Mesenchymal stem cell (in vitro differentiated cells and primary cell): ENCODE measurements around the gene KLF13.

ENCODE experiments used
- DNase-seq: peaks from one replicate; pipeline ENCODE4 v3.0.0-alpha.2; 2013
- H2AFZ ChIP-seq: one replicate; pipeline ENCODE4 v1.6.1; 2013; ENCODE audit warnings: low read depth, mild to moderate bottlenecking, control low read depth, inconsistent platforms, low read length, moderate library complexity
- H2AK5ac ChIP-seq: 2 replicates; pipeline ENCODE4 v1.6.1; 2013; ENCODE audit warnings: low read length, moderate library complexity, mild to moderate bottlenecking, inconsistent platforms; ENCODE audit not compliant: severe bottlenecking
- H2BK120ac ChIP-seq: one replicate; pipeline ENCODE4 v1.6.1; 2013; ENCODE audit warnings: low read depth, mild to moderate bottlenecking, inconsistent platforms, low read length, moderate library complexity
- H2BK12ac ChIP-seq, 2 experiments: one replicate each; pipeline ENCODE4 v1.6.1; 2013; ENCODE audit warnings: inconsistent platforms in 2 of 2, low read length in 2 of 2, mild to moderate bottlenecking in 2 of 2, moderate library complexity in 2 of 2, control low read depth in 1 of 2
- H2BK15ac ChIP-seq: one replicate; pipeline ENCODE4 v1.6.1; 2013; ENCODE audit warnings: mild to moderate bottlenecking, low read depth, inconsistent platforms; ENCODE audit not compliant: poor library complexity, severe bottlenecking
- H2BK5ac ChIP-seq: 2 replicates; pipeline ENCODE4 v1.6.1; 2013; ENCODE audit warnings: low read depth, mild to moderate bottlenecking, low read length, control low read depth, inconsistent platforms; ENCODE audit not compliant: poor library complexity, severe bottlenecking
- H3K14ac ChIP-seq, 2 experiments: one replicate each; pipeline ENCODE4 v1.6.1; 2013; ENCODE audit warnings: inconsistent platforms in 2 of 2, low read length in 2 of 2, control low read depth in 1 of 2, mild to moderate bottlenecking in 1 of 2, moderate library complexity in 1 of 2
- H3K18ac ChIP-seq, 2 experiments: one replicate each; pipeline ENCODE4 v1.6.1; 2013; ENCODE audit warnings: inconsistent platforms in 2 of 2, low read length in 2 of 2, control low read depth in 1 of 2, low read depth in 1 of 2, mild to moderate bottlenecking in 1 of 2
- H3K23ac ChIP-seq, 2 experiments: one replicate each; pipeline ENCODE4 v1.6.1; 2013; ENCODE audit warnings: inconsistent platforms in 2 of 2, low read length in 2 of 2, mild to moderate bottlenecking in 2 of 2, moderate library complexity in 2 of 2, control low read depth in 1 of 2
- H3K27ac ChIP-seq: 2 replicates; pipeline ENCODE4 v1.5.1; 2013; ENCODE audit warnings: mild to moderate bottlenecking, moderate library complexity, low read length, control low read depth, inconsistent platforms; ENCODE audit not compliant: poor library complexity, severe bottlenecking
- H3K27me3 ChIP-seq, 2 experiments: 2 replicates each; pipeline versions ENCODE4 v1.6.1 to v1.7.0; 2013; ENCODE audit warnings: low read length in 2 of 2, mild to moderate bottlenecking in 2 of 2, moderate library complexity in 2 of 2, control low read depth in 1 of 2, inconsistent platforms in 1 of 2; ENCODE audit not compliant: control insufficient read depth in 1 of 2, insufficient read depth in 1 of 2
- H3K36me3 ChIP-seq, 2 experiments: 2 replicates each; pipeline versions ENCODE4 v1.6.1 to v1.7.0; 2013; ENCODE audit warnings: low read length in 2 of 2, control low read depth in 1 of 2, inconsistent platforms in 1 of 2, low read depth in 1 of 2, mild to moderate bottlenecking in 1 of 2; ENCODE audit not compliant: insufficient read depth in 2 of 2, control insufficient read depth in 1 of 2
- H3K4ac ChIP-seq, 2 experiments: one replicate each; pipeline ENCODE4 v1.6.1; 2013; ENCODE audit warnings: inconsistent platforms in 2 of 2, low read length in 2 of 2, mild to moderate bottlenecking in 2 of 2, moderate library complexity in 2 of 2, control low read depth in 1 of 2, low read depth in 1 of 2
- H3K4me1 ChIP-seq: 2 replicates; pipeline ENCODE4 v1.6.1; 2013; ENCODE audit warnings: low read depth, low read length, control low read depth; ENCODE audit not compliant: control insufficient read depth, insufficient read depth
- H3K4me2 ChIP-seq: 2 replicates; pipeline ENCODE4 v1.6.1; 2013; ENCODE audit warnings: low read length, mild to moderate bottlenecking, inconsistent platforms; ENCODE audit not compliant: poor library complexity, severe bottlenecking
- H3K4me3 ChIP-seq, 2 experiments: 2 replicates each; pipeline versions ENCODE4 v1.5.1 to v1.7.0; 2013; ENCODE audit warnings: low read length in 2 of 2, mild to moderate bottlenecking in 2 of 2, control low read depth in 1 of 2, low read depth in 1 of 2; ENCODE audit not compliant: insufficient read depth in 1 of 2
- H3K79me1 ChIP-seq: replicated peaks from 2 replicates; pipeline ENCODE4 v1.6.1; 2013; ENCODE audit warnings: mild to moderate bottlenecking, control low read depth, low read length, inconsistent platforms; ENCODE audit not compliant: poor library complexity, severe bottlenecking
- H3K9ac ChIP-seq: 2 replicates; pipeline ENCODE4 v1.7.0; 2013; ENCODE audit warnings: mild to moderate bottlenecking, low read length, moderate library complexity
- H3K9me3 ChIP-seq: 2 replicates; pipeline ENCODE4 v1.7.0; 2013; ENCODE audit warnings: mild to moderate bottlenecking, low read length; ENCODE audit not compliant: control insufficient read depth
- H4K8ac ChIP-seq: one replicate; pipeline ENCODE4 v1.6.1; 2013; ENCODE audit warnings: inconsistent platforms, mild to moderate bottlenecking, low read length, moderate library complexity
- H4K91ac ChIP-seq: one replicate; pipeline ENCODE4 v1.6.1; 2013; ENCODE audit warnings: mild to moderate bottlenecking, low read length, inconsistent platforms
- WGBS: methylation state at CpG from one replicate; pipeline ENCODE4 v1.1.7; 2013; ENCODE audit warnings: mixed read lengths; 5-methylcytosine and 5-hydroxymethylcytosine counted together

KLF13 gene

GRCh38 chr15:31360843-31361763, 34.5 kb downstream of the KLF13 start:
- no peak for DNase-seq
- H3K36me3 ChIP-seq, result peaks cover 4 to 5% of the 10 kb centered on the region in 2 experiments
- peak overlapping the region; percentile 86 for H4K8ac ChIP-seq

GRCh38 chr15:31361764-31362515, 35.3 kb downstream of the KLF13 start:
- no peaks in the 10 kb centered on the region for H3K9me3 ChIP-seq
- DNase-seq, result no peak
- no peak overlapping the region for H2AK5ac ChIP-seq
- H3K23ac ChIP-seq, result no peak overlapping the region
- no peak overlapping the region for H2AFZ ChIP-seq
- no peak overlapping the region for H2BK5ac ChIP-seq
- no peak overlapping the region for H3K4me3 ChIP-seq
- no peak overlapping the region for H3K4ac ChIP-seq
- H3K27me3 ChIP-seq, result no peaks in the 10 kb centered on the region
- H4K91ac ChIP-seq, result peak overlapping the region; percentile 60
- no peak overlapping the region for H2BK15ac ChIP-seq
- H3K79me1 ChIP-seq, result peaks cover 40% of the 10 kb centered on the region
- H2BK120ac ChIP-seq, result no peak overlapping the region
- H3K18ac ChIP-seq, result peak overlapping the region; percentile 40 to 58
- H3K4me2 ChIP-seq, result no peak overlapping the region
- peaks cover 4 to 5% of the 10 kb centered on the region in 2 experiments for H3K36me3 ChIP-seq
- 64% methylated on average over 6 of the region's 6 CpGs for WGBS
- H3K4me1 ChIP-seq, result peaks cover 29% of the 10 kb centered on the region
- H2BK12ac ChIP-seq, result no peak overlapping the region
- no peak overlapping the region for H3K27ac ChIP-seq
- peak overlapping the region; percentile 81 for H4K8ac ChIP-seq
- H3K14ac ChIP-seq, result no peak overlapping the region
- no peak overlapping the region for H3K9ac ChIP-seq

More at GRCh38 chr15:31360843-31361763, 34.5 kb downstream of the KLF13 start:
- Histone ChIP-seq H3K23ac (no peak overlapping the region), H3K4me3 (no peak overlapping the region), H3K79me1 (peaks cover 38% of the 10 kb centered on the region), H2BK12ac (peak overlapping the region in 1 of 2 experiments; percentile 3), H3K14ac (peak overlapping the region in 1 of 2 experiments; percentile 18), H2BK5ac (no peak overlapping the region), H3K4ac (peak overlapping the region; percentile 32 to 51), H2AFZ (no peak overlapping the region), H3K27ac (no peak overlapping the region), H3K27me3 (no peaks in the 10 kb centered on the region), H3K9me3 (no peaks in the 10 kb centered on the region), H2BK15ac (peak overlapping the region; percentile 80), H4K91ac (peak overlapping the region; percentile 93), H2AK5ac (no peak overlapping the region), H3K4me2 (no peak overlapping the region), H3K4me1 (peaks cover 26% of the 10 kb centered on the region), H3K18ac (peak overlapping the region; percentile 40 to 43), H2BK120ac (peak overlapping the region; percentile 59), H3K9ac (no peak overlapping the region)
- WGBS, result 76% methylated on average over 15 of the region's 17 CpGs

- H3K27me3 ChIP-seq, result no peaks in the 10 kb centered on the region
- peaks cover 4 to 11% of the 10 kb centered on the region in 2 experiments for H3K36me3 ChIP-seq
- no peak overlapping the region for H3K27ac ChIP-seq
- H2BK120ac ChIP-seq, result no peak overlapping the region
- H3K4me1 ChIP-seq, result peaks cover 38% of the 10 kb centered on the region
- H4K91ac ChIP-seq, result no peak overlapping the region
- H2AK5ac ChIP-seq, result no peak overlapping the region
- no peak overlapping the region for H3K23ac ChIP-seq
- H3K4ac ChIP-seq, result peak overlapping the region in 1 of 2 experiments; percentile 25
- no peak overlapping the region for H2BK15ac ChIP-seq
- no peak overlapping the region for H4K8ac ChIP-seq
- no peak overlapping the region for H3K18ac ChIP-seq
- H3K79me1 ChIP-seq, result peaks cover 43% of the 10 kb centered on the region
- no peak overlapping the region for H2BK12ac ChIP-seq
- H3K9me3 ChIP-seq, result no peaks in the 10 kb centered on the region
- WGBS, result 73% methylated on average over 5 of the region's 5 CpGs
- H2AFZ ChIP-seq, result no peak overlapping the region
- no peak overlapping the region for H2BK5ac ChIP-seq
- no peak overlapping the region for H3K14ac ChIP-seq
- no peak overlapping the region for H3K4me2 ChIP-seq
- no peak overlapping the region for H3K9ac ChIP-seq
- no peak for DNase-seq
- H3K4me3 ChIP-seq, result no peak overlapping the region
These were observed 36.3 kb downstream of the KLF13 start for GRCh38 chr15:31362886-31363285.
